H9 (cell line): Measurements from ENCODE around the gene MATN4. TPM values are rescaled to one million over a fixed set of nuclear protein-coding genes. Genes with fewer than 3 reads are reported as not detected.

ENCODE experiments used
- DNase-seq: peaks from one replicate; pipeline ENCODE4 v3.0.0-alpha.2; 2017
- H2AFZ ChIP-seq: one replicate; pipeline ENCODE4 v1.6.1; 2013; ENCODE audit warnings: mild to moderate bottlenecking, low read length, control low read depth, moderate library complexity
- H2AK5ac ChIP-seq: 2 replicates; pipeline ENCODE4 v1.6.1; 2013; ENCODE audit warnings: low read length, control low read depth, mixed read lengths; ENCODE audit not compliant: insufficient read length
- H2BK120ac ChIP-seq: one replicate; pipeline ENCODE4 v1.6.1; 2013; ENCODE audit warnings: low read depth, mild to moderate bottlenecking, low read length, control low read depth, inconsistent platforms; ENCODE audit not compliant: poor library complexity, severe bottlenecking
- H2BK12ac ChIP-seq: 2 replicates; pipeline ENCODE4 v1.6.1; 2013; ENCODE audit warnings: low read length, control low read depth, mixed read lengths, low read depth; ENCODE audit not compliant: insufficient read length
- H2BK15ac ChIP-seq: 2 replicates; pipeline ENCODE4 v1.6.1; 2013; ENCODE audit warnings: low read depth, low read length, control low read depth
- H2BK20ac ChIP-seq: one replicate; pipeline ENCODE4 v1.6.1; 2013; ENCODE audit warnings: low read depth, mild to moderate bottlenecking, low read length, control low read depth, inconsistent platforms; ENCODE audit not compliant: poor library complexity, severe bottlenecking
- H2BK5ac ChIP-seq: 2 replicates; pipeline ENCODE4 v1.6.1; 2013; ENCODE audit warnings: low read length, control low read depth, mixed read lengths; ENCODE audit not compliant: insufficient read length
- H3K14ac ChIP-seq: 2 replicates; pipeline ENCODE4 v1.6.1; 2013; ENCODE audit warnings: low read length, control low read depth; ENCODE audit not compliant: insufficient read depth
- H3K18ac ChIP-seq: 2 replicates; pipeline ENCODE4 v1.6.1; 2013; ENCODE audit warnings: low read depth, mild to moderate bottlenecking, mixed read lengths, low read length, control low read depth; ENCODE audit not compliant: insufficient read length
- H3K23ac ChIP-seq: 2 replicates; pipeline ENCODE4 v1.6.1; 2013; ENCODE audit warnings: low read length, control low read depth, mixed read lengths, low read depth; ENCODE audit not compliant: insufficient read length
- H3K23me2 ChIP-seq: 2 replicates; pipeline ENCODE4 v1.6.1; 2013; ENCODE audit warnings: low read depth, mild to moderate bottlenecking, mixed read lengths, low read length, control low read depth; ENCODE audit not compliant: insufficient read length, poor library complexity, severe bottlenecking
- H3K27ac ChIP-seq: 2 replicates; pipeline ENCODE4 v1.5.1; 2013; ENCODE audit warnings: low read length, control low read depth, mixed read lengths, low read depth; ENCODE audit not compliant: insufficient read length
- H3K27me3 ChIP-seq: 2 replicates; pipeline ENCODE4 v1.6.1; 2013; ENCODE audit warnings: low read length, control low read depth, inconsistent platforms; ENCODE audit not compliant: insufficient read depth
- H3K4ac ChIP-seq: 2 replicates; pipeline ENCODE4 v1.6.1; 2013; ENCODE audit warnings: low read depth, mild to moderate bottlenecking, control low read depth, inconsistent platforms, low read length, moderate library complexity
- H3K4me1 ChIP-seq: 2 replicates; pipeline ENCODE4 v1.6.1; 2013; ENCODE audit warnings: low read length, control low read depth, inconsistent platforms; ENCODE audit not compliant: insufficient read depth
- H3K4me2 ChIP-seq: 2 replicates; pipeline ENCODE4 v1.6.1; 2013; ENCODE audit warnings: low read length, control low read depth, mixed read lengths; ENCODE audit not compliant: insufficient read length, insufficient read depth
- H3K56ac ChIP-seq: 2 replicates; pipeline ENCODE4 v1.6.1; 2013; ENCODE audit warnings: low read depth, mild to moderate bottlenecking, mixed read lengths, low read length, control low read depth; ENCODE audit not compliant: insufficient read length
- H3K79me1 ChIP-seq: 2 replicates; pipeline ENCODE4 v1.6.1; 2013; ENCODE audit warnings: low read depth, mild to moderate bottlenecking, moderate library complexity, low read length, control low read depth, inconsistent platforms; ENCODE audit not compliant: insufficient read depth, poor library complexity, severe bottlenecking
- H3K79me2 ChIP-seq: 2 replicates; pipeline ENCODE4 v1.6.1; 2013; ENCODE audit warnings: low read length, control low read depth, inconsistent platforms; ENCODE audit not compliant: insufficient read depth
- H3K9ac ChIP-seq: 2 replicates; pipeline ENCODE4 v1.6.1; 2013; ENCODE audit warnings: low read length, control low read depth, mixed read lengths; ENCODE audit not compliant: insufficient read length; ENCODE audit errors: extremely low read depth
- H3K9me3 ChIP-seq: one replicate; pipeline ENCODE4 v1.6.1; 2013; ENCODE audit warnings: low read depth, low read length, inconsistent platforms; ENCODE audit not compliant: control insufficient read depth
- H3T11ph ChIP-seq: one replicate; pipeline ENCODE4 v1.6.1; 2013; ENCODE audit warnings: mild to moderate bottlenecking, low read length, control low read depth, inconsistent platforms
- H4K20me1 ChIP-seq: one replicate; pipeline ENCODE4 v1.6.1; 2013; ENCODE audit not compliant: control insufficient read depth, insufficient read length, insufficient read depth
- H4K5ac ChIP-seq: 2 replicates; pipeline ENCODE4 v1.6.1; 2013; ENCODE audit warnings: low read depth, mild to moderate bottlenecking, mixed read lengths, low read length, control low read depth; ENCODE audit not compliant: insufficient read length
- H4K8ac ChIP-seq: replicated peaks from 2 replicates; pipeline ENCODE4 v1.6.1; 2013; ENCODE audit warnings: low read length, control low read depth, mixed read lengths, low read depth; ENCODE audit not compliant: insufficient read length
- H4K91ac ChIP-seq: 2 replicates; pipeline ENCODE4 v1.6.1; 2013; ENCODE audit warnings: low read depth, mild to moderate bottlenecking, moderate library complexity, mixed read lengths, low read length, control low read depth; ENCODE audit not compliant: insufficient read length
- H3K27ac Mint-ChIP-seq, 3 experiments: 2 replicates in 2 of 3; 3 replicates in 1 of 3; pipeline ENCODE4 v1.8.0; 2020 to 2021; ENCODE audit warnings: mixed read lengths in 3 of 3, mild to moderate bottlenecking in 1 of 3, moderate library complexity in 1 of 3
- H3K27me3 Mint-ChIP-seq: 2 replicates; pipeline ENCODE4 v1.8.0; 2021; ENCODE audit warnings: low read depth, mild to moderate bottlenecking, moderate library complexity, mixed read lengths
- H3K36me3 Mint-ChIP-seq, 3 experiments: 2 replicates in 2 of 3; 3 replicates in 1 of 3; pipeline ENCODE4 v1.8.0; 2020 to 2021; ENCODE audit warnings: low read depth in 3 of 3, mixed read lengths in 3 of 3; ENCODE audit not compliant: insufficient read depth in 1 of 3
- H3K4me1 Mint-ChIP-seq, 2 experiments: 2 replicates each; pipeline ENCODE4 v1.8.0; 2020; ENCODE audit warnings: mixed read lengths in 2 of 2
- H3K4me3 Mint-ChIP-seq, 2 experiments: 2 replicates in 1 of 2; 3 replicates in 1 of 2; pipeline ENCODE4 v1.8.0; 2020 to 2021; ENCODE audit warnings: mild to moderate bottlenecking in 2 of 2, mixed read lengths in 2 of 2, moderate library complexity in 1 of 2
- H3K9me3 Mint-ChIP-seq, 2 experiments: 2 replicates in 1 of 2; 3 replicates in 1 of 2; pipeline ENCODE4 v1.8.0; 2020; ENCODE audit warnings: mild to moderate bottlenecking in 2 of 2, mixed read lengths in 2 of 2, moderate library complexity in 1 of 2
- CTCF ChIP-seq: fragments of 200-600 bp; sonication (generic); conservative IDR thresholded peaks from 3 replicates; pipeline ENCODE4 v1.8.0; 2021; ENCODE audit warnings: antibody characterized with exemption, mild to moderate bottlenecking
- WGBS: extraction: QIAGEN DNeasy Blood & Tissue Kit; methylation state at CpG from one replicate; pipeline ENCODE4 v1.1.7; 2013; ENCODE audit warnings: missing lambda C conversion rate, low lambda C conversion rate, mixed read lengths; ENCODE audit not compliant: insufficient read length; ENCODE audit errors: extremely low coverage; 5-methylcytosine and 5-hydroxymethylcytosine counted together
- total RNA-seq: library from RNA; stranded (reverse); gene quantifications from 2 replicates; pipeline ENCODE4 v1.2.1, GENCODE V29; 2021

MATN4 gene
- total RNA-seq, 1 experiment from 2014 or later = 0.11 TPM

DNA sequence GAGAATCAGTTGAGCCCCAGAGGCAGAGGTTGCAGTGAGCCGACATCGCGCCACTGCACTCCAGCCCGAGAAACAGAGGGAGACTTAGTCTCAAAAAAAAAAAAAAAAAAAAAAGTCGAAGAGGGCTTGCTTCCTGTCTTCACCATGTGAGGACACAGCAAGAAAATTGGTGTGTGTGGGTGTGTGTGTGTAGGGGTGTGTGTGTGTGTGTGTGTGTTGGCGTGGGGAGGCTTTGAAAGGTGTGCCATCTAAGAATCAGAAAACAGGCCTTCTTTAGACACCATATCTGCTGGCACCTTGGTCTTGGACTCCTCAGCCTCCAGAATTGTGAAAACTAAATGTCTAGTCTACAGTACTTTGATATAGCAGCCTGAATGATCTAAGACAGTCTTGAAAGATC lies 8.3 kb downstream of the MATN4 start:
- Histone ChIP-seq H4K5ac (no peak overlapping the region), H3K56ac (no peak overlapping the region), H3K18ac (no peak overlapping the region), H2AFZ (no peak overlapping the region), H2BK12ac (no peak overlapping the region), H4K20me1 (no peaks in the 10 kb centered on the region), H2BK20ac (no peak overlapping the region), H3K9ac (no peak overlapping the region), H3K27ac (no peak overlapping the region), H4K8ac (no peak overlapping the region), H3K23me2 (peaks cover 5% of the 10 kb centered on the region), H3K4me2 (no peak overlapping the region), H3K23ac (no peak overlapping the region), H2AK5ac (no peak overlapping the region), H2BK120ac (no peak overlapping the region), H3K79me2 (no peaks in the 10 kb centered on the region), H2BK5ac (no peak overlapping the region), H3K79me1 (no peaks in the 10 kb centered on the region), H3K9me3 (no peaks in the 10 kb centered on the region), H3K4ac (no peak overlapping the region), H3K4me1 (no peaks in the 10 kb centered on the region), H3K14ac (no peak overlapping the region), H3T11ph (no peak overlapping the region), H2BK15ac (no peak overlapping the region), H3K27me3 (no peaks in the 10 kb centered on the region), H4K91ac (no peak overlapping the region)
- H3K27me3 Mint-ChIP-seq = peaks cover 23% of the 10 kb centered on the region
- WGBS = no CpG with 5 or more reads among the region's 6 CpGs
- TF ChIP-seq CTCF = no peak
- no peak overlapping the region for H3K4me3 Mint-ChIP-seq
- H3K9me3 Mint-ChIP-seq = peaks cover 12 to 14% of the 10 kb centered on the region in 2 experiments
- no peak for DNase-seq
- no peak overlapping the region for H3K27ac Mint-ChIP-seq
- H3K36me3 Mint-ChIP-seq = peaks cover 2 to 5% (median 3%) of the 10 kb centered on the region in 3 experiments; a peak in 5 of 7 replicates
- H3K4me1 Mint-ChIP-seq = peaks cover 5 to 9% of the 10 kb centered on the region in 2 experiments; a peak in 3 of 4 replicates
